ENCODE results near the gene PQBP1.
"Not testable (repeated sequence)": the region's sequence is repeated elsewhere in the genome, so short reads cannot be mapped to it uniquely, and the experiment has no call there.

Gene PQBP1, protein sequence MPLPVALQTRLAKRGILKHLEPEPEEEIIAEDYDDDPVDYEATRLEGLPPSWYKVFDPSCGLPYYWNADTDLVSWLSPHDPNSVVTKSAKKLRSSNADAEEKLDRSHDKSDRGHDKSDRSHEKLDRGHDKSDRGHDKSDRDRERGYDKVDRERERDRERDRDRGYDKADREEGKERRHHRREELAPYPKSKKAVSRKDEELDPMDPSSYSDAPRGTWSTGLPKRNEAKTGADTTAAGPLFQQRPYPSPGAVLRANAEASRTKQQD

DNA sequence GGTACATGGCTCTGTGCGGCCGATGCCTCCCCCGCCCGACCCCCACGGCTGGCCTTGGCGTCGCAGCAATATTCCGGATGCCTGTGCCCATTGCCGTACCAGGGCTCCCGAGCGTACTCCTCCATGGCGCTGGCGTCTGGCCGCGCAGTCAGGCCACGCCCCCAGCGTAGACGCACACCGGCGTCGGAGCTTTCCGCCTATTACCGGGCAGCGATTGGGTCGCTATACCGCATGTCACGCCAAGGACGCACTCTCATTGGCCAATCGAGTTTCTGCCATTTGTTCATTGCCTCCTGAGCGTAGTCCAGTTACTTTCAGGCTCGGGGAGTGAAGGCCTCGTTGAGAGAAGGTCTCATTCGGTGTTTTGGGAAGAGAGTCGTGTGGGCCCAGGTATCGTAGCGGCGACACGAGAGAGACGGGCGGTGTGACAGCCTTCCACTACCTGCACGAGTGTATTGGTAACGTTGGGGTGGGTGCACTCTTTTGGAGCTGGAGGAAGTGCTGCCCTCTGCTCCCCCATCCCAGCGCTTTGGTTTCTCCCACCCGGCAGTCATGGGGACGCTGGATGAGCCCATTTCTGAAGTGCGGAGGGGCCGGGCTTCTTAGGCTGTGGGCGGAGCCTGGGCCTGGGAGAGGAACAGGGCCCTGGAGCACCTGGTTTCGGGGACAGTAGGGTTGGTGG lies at the start of gene PQBP1, which contains the start of gene TIMM17B:
TSS of gene PQBP1 (plus strand) at position 306 of the 682 bp plus-strand sequence. CDS start 580 bp downstream, outside the sequence.
TSS of gene TIMM17B (minus strand) at position 144 of the 682 bp plus-strand sequence. CDS start at position 125, 19 bp downstream.
- DNase-seq = peak; percentile 73

DNA sequence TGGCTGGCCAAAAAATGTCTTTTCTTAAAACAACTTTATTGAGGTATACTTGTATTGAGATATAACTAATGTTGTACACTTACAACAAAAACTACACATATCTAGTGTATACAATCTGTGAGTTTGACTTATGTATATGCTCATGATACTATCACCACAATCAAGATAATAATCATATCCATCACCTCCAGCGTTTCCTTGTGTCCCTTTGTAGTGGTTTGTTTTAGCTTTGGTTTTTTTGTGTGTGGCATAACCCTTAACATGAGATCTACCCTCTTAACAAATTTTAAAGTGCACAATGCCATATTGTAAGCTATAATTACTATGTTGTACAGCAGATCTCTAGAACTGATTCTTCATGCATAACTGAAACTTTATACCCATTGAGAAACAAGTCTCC lies 48.9 kb upstream of the PQBP1 start:
- DNase-seq = no peak

DNA sequence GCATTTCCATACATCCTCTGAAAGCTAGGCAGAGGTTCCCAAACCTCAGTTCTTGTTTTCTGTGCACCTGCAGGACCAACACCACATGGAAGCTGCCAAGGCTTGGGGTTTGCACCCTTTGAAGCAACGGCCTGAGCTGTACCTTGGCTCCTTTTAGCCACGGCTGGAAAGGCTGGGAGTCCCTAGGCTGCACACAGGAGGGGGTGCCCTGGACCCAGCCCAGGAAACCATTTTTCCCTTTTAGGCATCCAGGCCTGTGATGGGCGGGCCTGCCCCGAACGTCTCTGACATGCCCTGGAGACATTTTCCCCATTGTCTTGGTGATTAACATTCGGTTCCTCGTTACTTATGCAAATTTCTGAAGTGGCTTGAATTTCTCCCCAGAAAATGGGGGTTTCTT lies 44.9 kb upstream of the PQBP1 start:
- no peak for DNase-seq

DNA sequence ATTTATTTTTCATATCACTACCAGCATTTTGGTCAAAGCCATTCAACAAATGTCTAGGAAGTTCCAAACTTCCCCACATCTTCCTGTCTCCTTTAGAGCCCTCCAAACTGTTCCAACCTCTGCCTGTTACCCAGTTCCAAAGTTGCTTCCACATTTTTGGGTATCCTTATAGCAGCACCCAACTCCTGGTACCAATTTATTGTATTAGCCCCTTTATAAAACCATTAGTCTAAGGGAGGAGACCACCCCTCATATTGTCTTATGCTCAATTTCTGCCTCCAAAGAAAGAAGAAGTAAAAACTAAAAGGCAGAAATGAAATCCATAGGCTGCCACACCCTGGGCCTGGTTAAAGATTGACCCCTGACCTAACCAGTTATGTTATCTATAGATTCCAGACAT lies 44.2 kb upstream of the PQBP1 start:
- DNase-seq = not testable (repeated sequence)

DNA sequence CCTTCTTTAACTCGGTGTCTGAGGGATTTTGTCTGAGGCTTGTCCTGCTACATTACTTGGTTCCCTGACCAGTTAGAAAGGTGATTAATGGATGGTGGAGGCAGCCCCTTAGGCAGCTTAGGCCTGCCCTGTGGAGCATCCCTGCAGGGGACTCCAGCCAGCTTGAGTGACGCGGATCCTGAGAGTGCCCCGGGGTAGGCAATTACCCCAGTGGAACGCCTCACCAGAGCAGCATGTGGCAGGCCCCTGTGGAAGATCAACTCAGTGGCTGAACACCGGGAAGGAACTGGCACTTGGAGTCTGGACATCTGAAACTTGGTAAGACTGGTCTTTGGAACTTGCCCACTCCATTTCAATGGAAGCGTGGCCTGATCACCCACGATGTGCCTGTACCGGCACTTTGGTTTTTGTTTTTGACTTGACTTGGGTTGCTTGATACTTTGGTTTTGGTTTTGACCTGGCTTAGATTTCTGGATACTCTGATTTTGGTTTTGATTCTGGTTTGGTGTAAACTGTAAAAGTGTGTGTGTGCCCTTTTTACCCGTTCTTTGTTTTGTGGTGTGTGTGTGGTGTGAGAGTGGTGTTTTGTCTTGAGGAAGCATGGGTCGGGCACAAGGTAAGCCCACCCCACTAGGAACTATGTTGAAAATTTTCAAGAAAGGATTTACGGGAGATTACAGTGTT lies 43.5 kb upstream of the PQBP1 start:
- not testable (repeated sequence) for DNase-seq

DNA sequence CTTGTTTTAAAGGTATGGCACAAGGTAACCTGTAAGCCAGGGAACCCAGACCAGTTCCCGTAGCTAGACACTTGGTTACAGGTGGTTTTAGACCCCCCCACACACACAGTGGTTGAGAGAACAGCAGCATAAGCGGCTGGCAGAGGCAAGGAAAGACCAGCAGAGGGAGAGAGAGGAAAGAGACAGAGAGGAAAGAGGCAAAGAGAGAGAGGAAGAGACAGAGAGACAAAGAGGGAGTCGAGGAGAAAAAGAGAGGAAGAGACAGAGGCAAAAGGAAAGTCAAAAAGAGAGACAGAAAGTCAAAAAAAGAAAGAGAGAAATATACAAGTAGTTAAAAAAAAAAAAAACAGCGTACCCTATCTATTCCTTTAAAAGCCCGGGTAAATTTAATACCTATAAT lies 42.8 kb upstream of the PQBP1 start:
- peak; percentile 0 for DNase-seq

DNA sequence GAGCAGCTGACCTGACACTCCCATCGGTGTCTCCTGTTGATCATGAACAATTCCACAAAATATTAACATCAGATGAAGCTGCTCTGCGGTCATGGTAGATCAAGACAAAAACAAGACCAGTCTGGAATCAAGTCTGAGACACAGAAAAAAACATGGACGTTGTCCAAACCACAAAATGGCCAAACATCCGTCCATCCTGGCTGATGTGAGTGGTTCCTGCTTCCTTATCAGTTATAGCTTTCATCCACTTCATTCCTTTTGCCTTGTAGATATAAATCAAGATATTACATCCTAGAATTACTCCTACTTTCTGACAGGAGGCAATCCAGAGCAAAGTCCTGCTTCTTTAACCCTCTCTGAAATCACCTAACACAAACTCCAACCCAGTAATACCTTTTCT lies 33.5 kb upstream of the PQBP1 start:
- DNase-seq = peak; percentile 15

DNA sequence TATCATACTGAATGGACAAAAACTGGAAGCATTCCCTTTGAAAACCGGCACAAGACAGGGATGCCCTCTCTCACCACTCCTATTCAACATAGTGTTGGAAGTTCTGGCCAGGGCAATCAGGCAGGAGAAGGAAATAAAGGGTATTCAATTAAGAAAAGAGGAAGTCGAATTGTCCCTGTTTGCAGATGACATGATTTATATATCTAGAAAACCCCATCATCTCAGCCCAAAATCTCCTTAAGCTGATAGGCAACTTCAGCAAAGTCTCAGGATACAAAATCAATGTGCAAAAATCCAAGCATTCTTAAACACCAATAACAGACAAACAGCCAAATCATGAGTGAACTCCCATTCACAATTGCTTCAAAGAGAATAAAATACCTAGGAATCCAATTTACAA lies 25.7 kb upstream of the PQBP1 start:
- DNase-seq = not testable (repeated sequence)

DNA sequence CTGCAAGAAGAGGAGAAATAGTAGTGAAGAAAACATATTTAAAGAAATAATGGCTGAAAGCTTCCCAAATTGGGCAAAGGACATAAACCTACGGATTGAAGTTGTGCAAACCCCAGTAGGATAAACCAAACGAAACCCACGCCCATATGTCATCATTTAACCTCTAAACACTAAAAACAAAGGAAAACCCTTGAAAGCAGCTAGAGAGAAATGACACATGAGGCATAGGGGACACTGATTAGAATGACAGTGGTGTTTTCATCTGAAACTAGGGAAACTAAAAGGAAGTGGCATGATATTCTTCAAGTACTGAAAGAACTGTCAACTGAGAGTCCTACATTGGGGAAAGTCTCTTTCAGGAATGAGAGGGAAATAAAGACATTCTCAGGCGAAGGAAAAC lies 20.8 kb upstream of the PQBP1 start:
- not testable (repeated sequence) for DNase-seq

DNA sequence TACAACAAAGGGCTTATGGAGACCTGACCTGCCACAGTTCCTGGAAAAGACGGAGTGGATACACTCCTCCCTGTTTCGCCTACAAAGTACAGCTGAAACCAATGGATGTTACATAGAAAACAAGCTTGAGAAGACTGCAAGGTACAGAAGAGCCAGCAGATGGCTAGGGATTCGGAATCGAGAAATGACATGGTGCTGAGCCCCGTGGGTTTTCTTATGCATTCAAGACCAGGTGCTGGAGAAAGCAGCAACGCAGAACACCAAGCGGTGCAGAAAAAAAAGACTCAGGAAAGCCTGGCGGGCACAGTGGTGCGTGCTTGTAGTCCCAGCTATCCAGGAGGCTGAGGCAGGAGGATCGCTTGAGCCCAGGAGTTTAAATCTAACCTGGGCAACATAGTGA lies 14.0 kb upstream of the PQBP1 start:
- DNase-seq = no peak

DNA sequence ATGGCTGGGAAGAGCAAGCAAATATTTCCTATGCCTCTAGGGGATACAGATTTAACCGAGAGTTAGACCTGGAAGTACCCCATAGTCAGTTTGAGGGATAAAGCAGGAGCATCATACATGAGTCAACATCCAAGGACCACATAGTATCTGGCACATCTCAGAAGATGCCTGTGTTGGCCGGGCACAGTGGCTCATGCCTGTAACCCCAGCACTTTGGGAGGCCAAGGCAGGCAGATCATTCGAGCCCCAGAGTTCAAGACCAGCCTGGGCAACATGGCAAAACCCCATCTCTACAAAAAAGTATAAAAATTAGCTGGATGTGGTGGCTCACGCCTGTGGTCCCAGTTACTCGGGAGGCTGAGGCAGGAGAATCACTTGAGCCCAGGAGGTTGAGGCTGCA lies 11.1 kb upstream of the PQBP1 start:
- not testable (repeated sequence) for DNase-seq

DNA sequence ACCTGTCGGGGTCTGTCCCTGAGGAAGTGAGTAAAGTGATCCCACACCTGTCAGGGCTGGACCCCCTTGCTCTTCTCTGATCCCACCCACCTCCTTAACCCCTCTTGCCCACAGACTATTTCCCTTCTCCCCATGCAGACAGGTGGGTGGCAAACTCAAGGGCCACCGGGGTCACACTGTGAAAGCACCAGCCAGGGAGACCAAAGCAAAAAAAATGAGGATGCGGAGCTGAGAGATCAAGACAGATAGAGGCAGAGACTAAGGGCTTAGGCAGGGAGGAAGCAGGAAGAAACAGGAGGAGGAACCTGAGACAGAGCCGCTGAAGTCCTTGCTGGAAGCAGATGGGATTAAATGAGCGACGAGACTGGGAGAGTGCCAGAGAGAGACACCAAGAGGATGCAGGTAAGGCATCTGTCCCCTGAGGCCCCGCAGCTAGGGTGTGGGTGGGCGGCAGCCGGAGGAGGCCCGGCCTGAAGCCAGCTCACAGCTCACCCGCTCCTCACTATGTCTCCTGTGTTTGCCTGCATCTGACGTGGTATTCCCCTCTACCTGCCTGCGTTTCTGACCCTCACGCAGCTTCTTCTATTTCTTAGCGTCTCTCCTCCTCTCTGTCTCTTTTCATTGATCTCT lies 7.3 kb upstream of the PQBP1 start:
- no peak for DNase-seq

DNA sequence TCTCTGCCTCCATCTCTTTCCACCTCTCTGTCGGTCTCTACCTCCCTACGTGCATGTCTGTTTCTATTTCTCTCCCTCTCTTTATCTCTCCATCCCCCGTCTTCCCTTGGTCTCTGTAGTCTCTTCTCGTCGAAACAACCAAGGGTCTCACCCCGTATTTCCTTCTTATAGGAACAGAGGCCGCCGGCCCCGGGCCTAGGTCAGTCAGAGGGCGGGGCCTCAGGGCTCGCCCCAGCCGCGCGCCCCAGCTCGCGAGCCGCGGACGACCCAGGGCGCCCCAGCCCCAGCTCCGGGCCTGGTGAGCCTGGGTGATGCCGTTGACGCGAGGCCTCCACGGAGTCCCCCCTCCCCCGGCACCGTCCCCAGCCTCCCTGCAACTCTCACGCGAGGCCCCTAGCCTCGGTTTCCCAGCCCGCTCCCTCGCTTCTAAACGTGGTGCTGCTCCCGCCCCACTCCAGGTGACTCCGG lies 6.8 kb upstream of the PQBP1 start:
- DNase-seq = no peak

DNA sequence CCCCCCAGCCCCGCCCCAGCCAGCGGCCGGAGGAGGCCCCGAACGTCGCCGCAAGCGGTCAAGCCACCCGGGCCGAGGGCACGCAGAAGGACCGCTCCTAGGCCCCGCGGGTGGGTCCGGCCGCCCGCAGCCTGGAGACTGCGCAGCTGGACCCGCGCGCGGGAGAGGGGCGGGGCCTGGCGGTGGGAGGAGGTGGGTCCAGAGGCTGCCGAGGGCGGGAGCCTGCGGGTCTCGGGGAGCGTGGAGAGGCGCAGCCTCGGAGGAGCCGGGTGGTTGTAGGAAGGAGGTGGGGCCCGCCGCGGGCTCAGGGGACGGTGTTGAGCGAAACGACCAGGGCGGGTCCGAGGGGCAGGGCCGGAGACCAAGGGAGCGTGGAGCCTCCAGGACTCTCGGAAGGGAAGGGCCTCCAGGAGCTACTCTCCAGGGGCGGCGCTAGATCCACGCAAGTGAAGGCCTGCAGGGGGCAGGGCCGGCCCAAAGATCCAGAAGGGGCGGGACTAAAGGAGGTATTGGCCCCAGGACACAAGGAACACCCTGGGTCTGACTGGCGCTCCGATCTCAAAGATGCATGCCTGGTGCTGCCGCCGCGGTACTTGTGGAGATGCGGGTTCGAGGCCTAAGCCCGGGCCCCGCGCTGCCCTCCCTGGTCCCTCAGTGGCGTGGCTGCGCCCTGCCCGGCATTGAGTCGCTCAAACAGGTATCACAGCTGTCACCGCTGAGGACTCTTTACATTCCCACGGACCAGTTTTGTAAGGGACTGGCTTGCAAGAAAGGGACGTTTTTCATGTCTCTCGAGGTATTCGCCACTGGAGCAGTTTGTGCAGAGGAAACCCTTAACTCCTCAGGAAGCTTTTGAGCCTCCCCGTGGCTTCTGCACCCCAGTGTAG lies 6.1 kb upstream of the PQBP1 start:
- DNase-seq = peak; percentile 59

DNA sequence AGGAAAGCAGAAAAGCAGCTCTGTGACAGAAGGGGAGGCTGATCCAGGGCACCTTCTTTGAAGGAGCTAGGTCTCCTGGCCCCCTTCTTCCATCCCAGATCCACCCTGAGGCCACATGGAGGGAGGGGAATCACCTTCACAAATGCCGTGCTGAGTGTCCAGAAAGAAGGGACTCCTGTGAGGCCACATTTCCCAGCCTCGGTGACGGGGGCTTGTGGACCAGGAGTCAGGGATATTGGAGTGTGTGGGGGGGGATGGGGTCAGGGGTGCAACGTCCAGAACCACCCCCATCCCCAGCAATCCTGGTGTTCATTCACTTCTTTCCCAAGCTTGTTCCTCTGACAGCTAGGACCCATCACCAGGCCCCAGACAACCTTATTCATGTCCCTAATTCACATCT lies 4.8 kb upstream of the PQBP1 start:
- DNase-seq = no peak

DNA sequence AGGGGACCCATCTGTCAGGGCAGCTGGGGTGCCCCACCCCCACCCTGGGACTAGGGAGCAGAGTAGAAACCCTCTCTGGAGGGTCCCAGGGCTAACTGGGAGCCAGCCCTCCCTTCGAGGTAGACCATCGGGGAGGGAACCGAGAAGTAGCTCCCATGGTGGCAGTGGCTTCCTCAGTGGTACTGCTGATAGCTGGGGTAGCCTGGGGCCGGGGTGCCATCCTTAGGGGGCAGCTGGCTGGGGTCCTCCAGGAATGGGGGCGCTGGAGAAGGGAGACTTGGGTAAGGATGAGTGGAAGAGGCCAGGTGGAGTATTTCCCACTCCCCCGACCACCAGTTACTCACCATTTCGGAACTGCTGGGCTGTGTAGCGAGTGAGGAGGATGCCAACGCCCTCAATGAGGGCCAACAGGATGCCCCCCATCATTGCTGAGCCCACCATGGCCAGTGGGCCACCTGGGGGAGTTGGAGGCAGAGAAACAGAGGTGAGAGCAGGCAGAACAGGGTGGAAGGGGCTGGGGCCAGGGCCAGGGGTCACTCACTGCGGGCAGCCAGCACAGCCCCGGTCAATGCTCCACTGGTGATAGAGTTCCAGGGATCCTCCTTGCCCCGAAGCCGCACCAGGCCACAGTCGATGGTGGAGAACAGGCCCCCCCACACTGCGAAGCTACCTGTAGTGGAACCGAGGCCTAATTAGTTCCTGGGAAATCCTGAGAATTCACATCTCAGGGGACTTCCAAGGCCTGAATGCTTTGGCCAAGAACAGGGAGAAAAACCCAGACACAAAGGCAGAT lies 4.0 kb upstream of the PQBP1 start:
- no peak for DNase-seq

DNA sequence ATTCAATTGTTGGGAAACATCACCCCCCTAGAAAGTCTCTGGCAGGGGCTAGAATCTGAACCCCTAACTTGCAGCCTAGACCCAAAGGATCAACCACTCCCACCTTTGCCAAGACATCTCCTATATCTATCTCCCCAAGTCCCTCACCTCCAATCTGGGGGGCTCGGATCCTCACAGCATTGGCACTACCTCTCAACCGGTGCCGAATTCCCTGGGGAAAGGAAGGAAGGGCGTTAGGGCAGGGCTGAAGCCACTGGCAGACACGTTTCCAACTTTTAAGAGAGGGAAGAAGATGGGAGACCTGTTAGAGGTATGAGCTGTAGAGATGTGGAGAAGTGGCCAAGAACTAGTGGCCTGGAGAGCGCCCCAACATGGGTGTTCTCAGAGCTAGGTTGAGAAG lies 2.8 kb upstream of the PQBP1 start:
- DNase-seq = no peak

DNA sequence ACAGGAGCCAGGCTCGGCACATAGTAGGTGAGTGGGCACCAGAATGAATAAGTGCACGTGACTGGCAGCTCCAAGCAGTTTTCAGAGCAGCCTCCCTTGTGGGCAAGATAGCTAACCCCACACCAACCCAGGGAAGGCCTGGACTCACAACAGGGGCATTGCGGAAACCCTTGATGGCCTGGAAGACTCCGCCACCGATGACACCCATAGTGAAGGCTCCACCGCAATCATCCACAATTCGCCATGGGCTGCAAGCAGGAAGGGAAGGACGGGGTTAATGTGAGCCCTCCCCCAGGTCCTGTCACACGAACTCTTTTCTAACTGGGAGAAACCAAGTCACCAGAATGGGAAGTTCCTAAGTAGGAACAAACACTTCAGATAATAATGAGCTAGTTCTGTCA lies 1.1 kb upstream of the PQBP1 start:
- DNase-seq = no peak

DNA sequence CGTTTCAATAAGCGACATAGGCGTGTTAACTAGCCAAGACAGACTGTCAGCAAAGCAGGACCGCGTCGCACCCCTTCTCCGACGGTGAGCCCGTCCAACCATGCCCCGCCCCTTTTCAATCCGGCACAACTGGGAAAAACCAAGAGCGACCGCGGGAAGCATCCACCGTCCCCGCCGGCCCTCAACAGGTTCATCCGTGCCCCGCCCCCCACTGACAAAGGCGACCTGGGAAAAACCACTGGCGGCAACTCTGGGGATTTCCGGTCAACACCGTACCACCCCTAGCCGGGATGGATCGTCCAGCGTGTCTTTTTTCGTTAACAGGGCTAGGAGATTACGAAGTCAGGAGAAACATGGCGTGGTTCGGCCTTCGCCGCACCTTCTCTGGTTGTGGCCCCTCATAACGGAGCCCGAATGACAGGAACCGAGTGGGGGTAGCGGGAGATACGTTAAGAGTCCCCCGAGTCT lies 539 bp upstream of the PQBP1 start:
- DNase-seq = peak; percentile 27

DNA sequence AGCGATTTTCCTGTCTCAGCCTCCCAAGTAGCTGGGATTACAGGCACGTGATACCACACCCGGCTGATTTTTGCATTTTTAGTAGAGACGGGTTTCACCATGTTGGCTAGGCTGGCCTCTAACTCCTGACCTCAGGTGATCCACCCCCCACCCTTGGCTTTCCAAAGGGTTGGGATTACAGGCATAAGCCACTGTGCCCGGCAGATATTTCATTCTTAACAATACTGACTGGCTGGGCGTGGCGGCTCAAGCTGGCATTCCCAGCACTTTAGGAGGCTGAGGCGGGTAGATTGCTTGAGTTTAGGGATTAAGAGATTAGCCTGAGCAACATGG lies 1.3 kb downstream of the PQBP1 start:
- DNase-seq = no peak

DNA sequence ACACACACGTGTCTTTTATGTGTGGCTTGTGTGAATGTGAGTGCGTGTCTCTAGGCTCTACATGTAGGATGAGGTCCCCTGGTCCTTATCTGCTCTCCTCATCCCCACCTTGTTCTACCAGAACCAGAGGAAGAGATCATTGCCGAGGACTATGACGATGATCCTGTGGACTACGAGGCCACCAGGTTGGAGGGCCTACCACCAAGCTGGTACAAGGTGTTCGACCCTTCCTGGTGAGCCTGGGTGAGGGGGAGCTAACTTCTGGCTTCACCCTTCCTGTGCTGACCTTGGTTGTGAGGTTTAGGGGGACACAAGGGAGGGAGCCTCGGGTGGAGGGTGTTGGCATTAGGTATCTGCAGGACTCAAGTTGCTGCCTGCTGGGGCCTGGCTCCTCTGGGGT lies 3.3 kb downstream of the PQBP1 start:
- DNase-seq = no peak

DNA sequence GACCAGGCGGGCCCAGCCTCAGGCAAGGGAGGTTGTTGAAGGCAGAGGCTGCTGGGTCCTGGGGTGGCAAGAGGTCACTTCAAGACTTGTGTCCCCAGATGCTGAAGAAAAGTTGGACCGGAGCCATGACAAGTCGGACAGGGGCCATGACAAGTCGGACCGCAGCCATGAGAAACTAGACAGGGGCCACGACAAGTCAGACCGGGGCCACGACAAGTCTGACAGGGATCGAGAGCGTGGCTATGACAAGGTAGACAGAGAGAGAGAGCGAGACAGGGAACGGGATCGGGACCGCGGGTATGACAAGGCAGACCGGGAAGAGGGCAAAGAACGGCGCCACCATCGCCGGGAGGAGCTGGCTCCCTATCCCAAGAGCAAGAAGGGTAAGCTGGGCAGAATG lies 4.4 kb downstream of the PQBP1 start:
- DNase-seq = no peak
